Heart left ventricle (tissue), 16 donors: ENCODE measurements around the gene TPD52L3. TPM values are rescaled to one million over a fixed set of nuclear protein-coding genes. Genes with fewer than 3 reads are reported as not detected.

Experiments used
- ATAC-seq, 4 donors: fragments of 200-7000 bp; cut with Tn5 transposase; one replicate each; pipeline ENCODE4 v1.9.1; 2020 to 2022; ENCODE audit warnings: moderate library complexity in 4 of 4, mild to moderate bottlenecking in 3 of 4, moderate number of reproducible peaks in 1 of 4
- DNase-seq, 5 donors: peaks; one replicate each; pipeline ENCODE4 v3.0.0-alpha.2; 2020
- H3K27ac ChIP-seq, 12 donors: fragments of 200-600 bp; sonication (generic) in 4 of 12; one replicate each; pipeline versions ENCODE4 v1.5.0 to v1.8.0; 2016 to 2022; ENCODE audit warnings: mild to moderate bottlenecking in 2 of 12
- H3K27me3 ChIP-seq, 9 donors: fragments of 200-600 bp; sonication (generic) in 2 of 9; one replicate each; pipeline versions ENCODE4 v1.5.1 to v1.8.0; 2016 to 2022; ENCODE audit warnings: mild to moderate bottlenecking in 3 of 9
- H3K36me3 ChIP-seq, 9 donors: fragments of 200-600 bp; sonication (generic) in 2 of 9; one replicate each; pipeline versions ENCODE4 v1.5.0 to v1.8.0; 2018 to 2022; ENCODE audit warnings: mild to moderate bottlenecking in 2 of 9
- H3K4me1 ChIP-seq, 12 donors: fragments of 200-600 bp; sonication (generic) in 4 of 12; one replicate each; pipeline versions ENCODE4 v1.5.0 to v1.8.0; 2016 to 2022; ENCODE audit warnings: mild to moderate bottlenecking in 3 of 12
- H3K4me3 ChIP-seq, 12 donors: fragments of 200-600 bp; sonication (generic) in 4 of 12; one replicate each; pipeline versions ENCODE4 v1.5.0 to v1.8.0; 2017 to 2022; ENCODE audit warnings: mild to moderate bottlenecking in 9 of 12, moderate library complexity in 4 of 12
- H3K9me3 ChIP-seq, 12 donors: fragments of 200-600 bp; sonication (generic) in 4 of 12; one replicate each; pipeline versions ENCODE4 v1.5.0 to v1.8.0; 2016 to 2022; ENCODE audit warnings: mild to moderate bottlenecking in 1 of 12
- POLR2A ChIP-seq, 2 donors: fragments of 450-650 bp; IDR thresholded peaks; one replicate each; pipeline ENCODE4 v1.6.1; 2017; ENCODE audit warnings: antibody characterized with exemption in 2 of 2, mild to moderate bottlenecking in 2 of 2, moderate library complexity in 2 of 2
- WGBS, 4 donors: extraction: QIAGEN DNeasy Blood & Tissue Kit in 2 of 4; methylation state at CpG; one replicate each; pipeline versions ENCODE4 v1.1.5 to v1.1.7; 2013 to 2018; 5-methylcytosine and 5-hydroxymethylcytosine counted together
- intact Hi-C, 10 donors: fragments of 100-400 bp; cut with DNase I; formaldehyde crosslinking; loops; one replicate each; pipeline versions ENCODE4 v1.11.1 to v1.14.2; 2022
- polyA plus RNA-seq, 2 donors: library from polyadenylated mRNA; stranded (reverse); fragments of 200-250 nt; gene quantifications; one replicate each; pipeline ENCODE4 v1.2.3, GENCODE V29; 2013
- total RNA-seq, 9 donors: library from RNA; depleted of rRNA in 2 of 9; stranded (reverse); fragments of >200 nt in 2 of 9; fragmentation: NEBNext Ultra II Directional in 3 of 9; extraction: Animal tissue kit (Norgen Biotek cat#: 25700) in 3 of 9; gene quantifications; one replicate each; pipeline versions ENCODE4 v1.1.0 to v1.2.4, GENCODE V29; 2016 to 2023
- TF ChIP-seq, protein P1 (sequence below), 12 donors: fragments of 200-600 bp; sonication (generic) in 4 of 12; IDR thresholded peaks; one replicate each; pipeline versions ENCODE4 v1.5.0 to v1.8.0; 2018 to 2022; ENCODE audit warnings: antibody characterized with exemption in 12 of 12, mild to moderate bottlenecking in 5 of 12
- donor health status: ischemic (EF 13 %, LVEDD 7.1; RV severe dilation, severe dysfunction).
- donor health status: healthy with polysubstance abuse.
- donor health status: DM: no; HTN: yes; CAD: no.
- donor health status: DM: no; HTN: no; CAD: no.
- donor health status: ischemic (EF 25% LVEDD 6.9; RV normal size, moderate dysfunction).
- donor health status: ischemic (EF 25% LVEDD 5.7; RV mildly dilated, moderate dysfunction).
- donor health status: healthy.
- donor health status: DM: yes; HTN: yes; CAD: no.
- donor health status: ischemic (EF 35%, LVEDD 5.7; RV mildly dilated, moderate dysfunction).
- donor health status: nonischemic (EF 11% LVEDD 7.7; RV severe dilation, severe dysfunction).
- donor health status: DM: yes; HTN: yes; CAD: no.
- donor health status: PGD.
- donor health status: ischemic (EF 29% LVEDD 5.4; RV normal size, mild dysfunction).
- donor health status: nonischemic (EF 23%, LVEDD 6.1; RV moderate dilation, normal function).

TPD52L3 gene
- total and polyA plus RNA-seq, 11 donors = not detected

DNA sequence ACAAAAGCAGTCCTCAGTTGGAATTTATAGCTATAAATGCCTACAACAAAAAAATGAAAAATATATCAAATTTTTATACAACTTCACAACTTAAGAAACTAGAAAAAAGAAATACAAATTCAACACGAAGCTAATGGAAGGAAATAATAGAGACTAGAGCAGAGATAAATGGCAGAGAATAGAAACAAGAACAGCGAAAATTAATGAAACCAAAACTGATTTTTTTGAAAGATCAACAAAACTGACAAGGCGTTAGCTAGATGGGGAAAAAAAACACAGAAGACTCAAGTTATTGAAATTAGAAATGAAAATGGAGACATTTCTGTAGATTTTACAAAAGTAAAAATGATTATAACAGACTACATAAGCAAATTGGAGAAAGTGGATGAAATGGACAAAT, 20.6 kb downstream of the TPD52L3 start:
- WGBS, 4 donors = 69 to 78% (median 74%) methylated on average over 3 of the region's 3 CpGs

GRCh38 chr9:6351737-6352136, 23.6 kb downstream of the TPD52L3 start:
- no peak overlapping the region for H3K4me3 ChIP-seq
- H3K4me1 ChIP-seq = no peaks in the 10 kb centered on the region
- intact Hi-C loops = loop anchor here in 8 of 10 donors (2.0 to 10.0 kb wide), 7 partner anchors 143 to 383 kb away; no protein-coding TSS in a partner anchor
- DNase-seq (no peak), ATAC-seq (no peak)
- no peaks in the 10 kb centered on the region for H3K36me3 ChIP-seq
- no peak overlapping the region for H3K27ac ChIP-seq
- no peak for TF ChIP-seq POLR2A (IDR thresholded peaks at IDR 0.05)
- TF ChIP-seq, protein P1, sequence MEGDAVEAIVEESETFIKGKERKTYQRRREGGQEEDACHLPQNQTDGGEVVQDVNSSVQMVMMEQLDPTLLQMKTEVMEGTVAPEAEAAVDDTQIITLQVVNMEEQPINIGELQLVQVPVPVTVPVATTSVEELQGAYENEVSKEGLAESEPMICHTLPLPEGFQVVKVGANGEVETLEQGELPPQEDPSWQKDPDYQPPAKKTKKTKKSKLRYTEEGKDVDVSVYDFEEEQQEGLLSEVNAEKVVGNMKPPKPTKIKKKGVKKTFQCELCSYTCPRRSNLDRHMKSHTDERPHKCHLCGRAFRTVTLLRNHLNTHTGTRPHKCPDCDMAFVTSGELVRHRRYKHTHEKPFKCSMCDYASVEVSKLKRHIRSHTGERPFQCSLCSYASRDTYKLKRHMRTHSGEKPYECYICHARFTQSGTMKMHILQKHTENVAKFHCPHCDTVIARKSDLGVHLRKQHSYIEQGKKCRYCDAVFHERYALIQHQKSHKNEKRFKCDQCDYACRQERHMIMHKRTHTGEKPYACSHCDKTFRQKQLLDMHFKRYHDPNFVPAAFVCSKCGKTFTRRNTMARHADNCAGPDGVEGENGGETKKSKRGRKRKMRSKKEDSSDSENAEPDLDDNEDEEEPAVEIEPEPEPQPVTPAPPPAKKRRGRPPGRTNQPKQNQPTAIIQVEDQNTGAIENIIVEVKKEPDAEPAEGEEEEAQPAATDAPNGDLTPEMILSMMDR (IDR thresholded peaks at IDR 0.05) = no peak
- no peaks in the 10 kb centered on the region for H3K9me3 ChIP-seq
- H3K27me3 ChIP-seq = peaks cover 0 to 6% (median 0%) of the 10 kb centered on the region in 9 donors

More for the DNA sequence above, 20.6 kb downstream of the TPD52L3 start:
- no peak for DNase-seq
- no peak for ATAC-seq
- intact Hi-C loops = no loop called here
- Histone ChIP-seq H3K27ac (no peak overlapping the region), H3K27me3 (peaks cover 0 to 7% (median 0%) of the 10 kb centered on the region in 9 donors), H3K4me3 (no peak overlapping the region), H3K36me3 (no peaks in the 10 kb centered on the region), H3K9me3 (peaks cover 0 to 2% (median 0%) of the 10 kb centered on the region in 12 donors), H3K4me1 (no peaks in the 10 kb centered on the region)
- TF ChIP-seq, protein P1 (IDR thresholded peaks at IDR 0.05) = no peak
- TF ChIP-seq POLR2A (IDR thresholded peaks at IDR 0.05) = no peak

DNA sequence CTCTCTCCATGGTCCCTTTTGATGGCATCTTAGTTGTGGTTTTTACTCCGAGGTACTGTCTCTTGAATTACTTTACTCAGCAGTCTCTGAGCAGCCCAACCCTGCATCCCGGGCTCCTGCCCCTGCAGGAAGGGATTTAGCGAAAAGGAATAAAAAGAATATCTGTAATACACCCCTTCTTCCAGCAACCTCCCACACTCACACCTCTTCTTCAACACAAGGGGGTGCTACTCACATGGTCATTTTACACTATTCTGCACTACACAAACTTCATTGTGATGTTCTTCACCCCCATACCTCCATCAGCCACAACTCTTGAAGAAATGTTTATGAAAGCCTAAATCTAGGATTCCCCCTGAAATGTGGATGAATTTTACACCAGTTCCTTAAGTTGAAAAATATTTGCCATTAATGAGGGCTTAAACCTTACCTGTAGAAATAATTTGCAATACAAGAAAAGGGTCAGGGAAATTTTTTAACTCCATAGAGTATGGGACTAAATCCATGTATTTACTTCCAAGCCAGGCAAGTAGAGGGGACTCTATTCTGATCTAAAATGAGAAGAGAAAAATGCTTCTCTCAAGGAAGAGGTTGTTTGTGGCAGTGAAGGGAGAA, 26.0 kb downstream of the TPD52L3 start:
- Histone ChIP-seq H3K4me3 (no peak overlapping the region), H3K9me3 (no peaks in the 10 kb centered on the region), H3K27ac (no peak overlapping the region), H3K4me1 (no peaks in the 10 kb centered on the region), H3K27me3 (peaks cover 0 to 4% (median 0%) of the 10 kb centered on the region in 9 donors), H3K36me3 (no peaks in the 10 kb centered on the region)
- no peak for TF ChIP-seq POLR2A (IDR thresholded peaks at IDR 0.05)
- TF ChIP-seq, protein P1 (IDR thresholded peaks at IDR 0.05) = peak; percentile 64 to 83 (median 74)
- intact Hi-C loops = loop anchor here (1.0 to 10.0 kb wide), 9 partner anchors 141 to 381 kb away; no protein-coding TSS in a partner anchor
- ATAC-seq = peak; percentile 61 to 86 (median 81)
- WGBS, 4 donors = 7 to 35% (median 19%) methylated on average over 3 of the region's 3 CpGs
- peak in 1 of 5 donors; percentile 11 for DNase-seq

DNA sequence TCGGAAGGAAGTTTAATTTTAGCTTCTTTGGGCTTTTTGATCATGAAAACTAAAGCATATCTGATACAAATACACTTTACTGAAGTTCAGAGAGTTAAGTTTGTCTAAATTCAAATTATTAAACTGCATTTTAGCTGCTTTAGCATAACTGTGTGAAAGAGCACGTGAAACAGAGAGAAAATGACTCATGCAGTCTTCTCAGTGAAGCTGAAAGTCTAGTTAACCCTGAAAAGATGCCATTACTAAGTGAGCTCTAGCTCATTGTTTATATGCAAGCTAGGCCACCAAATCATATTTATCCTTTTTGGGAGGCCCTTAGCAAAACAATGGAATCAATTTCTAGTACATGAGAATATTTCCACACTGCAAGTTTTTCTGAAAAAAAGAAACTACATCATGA, 27.6 kb downstream of the TPD52L3 start:
- H3K4me1 ChIP-seq = no peaks in the 10 kb centered on the region
- DNase-seq (no peak), ATAC-seq (no peak)
- no peaks in the 10 kb centered on the region for H3K9me3 ChIP-seq
- WGBS, 4 donors = 57 to 72% (median 65%) methylated on average over 2 of the region's 2 CpGs
- H3K4me3 ChIP-seq = no peak overlapping the region
- intact Hi-C loops = loop anchor here in 7 of 10 donors (2.0 to 10.0 kb wide), 7 partner anchors 139 to 379 kb away; no protein-coding TSS in a partner anchor
- no peaks in the 10 kb centered on the region for H3K36me3 ChIP-seq
- no peaks in the 10 kb centered on the region for H3K27me3 ChIP-seq
- H3K27ac ChIP-seq = no peak overlapping the region
- TF ChIP-seq, protein P1 (IDR thresholded peaks at IDR 0.05) = no peak
- TF ChIP-seq POLR2A (IDR thresholded peaks at IDR 0.05) = no peak
